ENCODE measurements around the gene CTNNA1.
"Not testable (repeated sequence)": the region's sequence is repeated elsewhere in the genome, so short reads cannot be mapped to it uniquely, and the experiment has no call there.

Gene CTNNA1

GRCh38 chr5:138755084-138755748 is 2.0 kb downstream of the CTNNA1 start:
- no peak for DNase-seq (ENCODE audit: low read depth in 4 of 4, low spot score in 1 of 4)

GRCh38 chr5:138757061-138757776 is 4.0 kb downstream of the CTNNA1 start:
- DNase-seq (ENCODE audit: low read depth in 4 of 4, low spot score in 1 of 4) = no peak

GRCh38 chr5:138760448-138761110 is 7.4 kb downstream of the CTNNA1 start:
- DNase-seq (ENCODE audit: low read depth in 4 of 4, low spot score in 1 of 4) = no peak

GRCh38 chr5:138761115-138761514 is 7.9 kb downstream of the CTNNA1 start:
- not testable (repeated sequence) for DNase-seq (ENCODE audit: low read depth in 4 of 4, low spot score in 1 of 4)

GRCh38 chr5:138761670-138762069 is 8.4 kb downstream of the CTNNA1 start:
- not testable (repeated sequence) for DNase-seq (ENCODE audit: low read depth in 4 of 4, low spot score in 1 of 4)

- DNase-seq (ENCODE audit: low read depth in 4 of 4, low spot score in 1 of 4) = no peak
These were observed 8.9 kb downstream of the CTNNA1 start for GRCh38 chr5:138762110-138762509.

- no peak for DNase-seq (ENCODE audit: low read depth in 4 of 4, low spot score in 1 of 4)
These were observed 10.0 kb downstream of the CTNNA1 start for GRCh38 chr5:138763037-138763778.

GRCh38 chr5:138770291-138770690 is 17.1 kb downstream of the CTNNA1 start:
- no peak for DNase-seq (ENCODE audit: low read depth in 4 of 4, low spot score in 1 of 4)

- DNase-seq (ENCODE audit: low read depth in 4 of 4, low spot score in 1 of 4) = no peak
These were observed 17.8 kb downstream of the CTNNA1 start for GRCh38 chr5:138770977-138771376.

- DNase-seq (ENCODE audit: low read depth in 4 of 4, low spot score in 1 of 4) = no peak
These were observed 19.9 kb downstream of the CTNNA1 start for GRCh38 chr5:138772986-138773594.

GRCh38 chr5:138773624-138774023 is 20.4 kb downstream of the CTNNA1 start:
- not testable (repeated sequence) for DNase-seq (ENCODE audit: low read depth in 4 of 4, low spot score in 1 of 4)

- DNase-seq (ENCODE audit: low read depth in 4 of 4, low spot score in 1 of 4) = no peak
These were observed 21.8 kb downstream of the CTNNA1 start for GRCh38 chr5:138775034-138775433.

- no peak for DNase-seq (ENCODE audit: low read depth in 4 of 4, low spot score in 1 of 4)
These were observed 25.0 kb downstream of the CTNNA1 start for GRCh38 chr5:138778234-138778633.

- no peak for DNase-seq (ENCODE audit: low read depth in 4 of 4, low spot score in 1 of 4)
These were observed 30.8 kb downstream of the CTNNA1 start for GRCh38 chr5:138783976-138784375.

- DNase-seq (ENCODE audit: low read depth in 4 of 4, low spot score in 1 of 4) = no peak
These were observed 31.4 kb downstream of the CTNNA1 start for GRCh38 chr5:138784590-138784989.

- no peak for DNase-seq (ENCODE audit: low read depth in 4 of 4, low spot score in 1 of 4)
These were observed 36.6 kb downstream of the CTNNA1 start for GRCh38 chr5:138789771-138790242.

- DNase-seq (ENCODE audit: low read depth in 4 of 4, low spot score in 1 of 4) = no peak
These were observed 37.5 kb downstream of the CTNNA1 start for GRCh38 chr5:138790684-138791083.

GRCh38 chr5:138792195-138792790 is 39.1 kb downstream of the CTNNA1 start:
- DNase-seq (ENCODE audit: low read depth in 4 of 4, low spot score in 1 of 4) = no peak

- no peak for DNase-seq (ENCODE audit: low read depth in 4 of 4, low spot score in 1 of 4)
These were observed 40.4 kb downstream of the CTNNA1 start for GRCh38 chr5:138793575-138793974.

GRCh38 chr5:138803285-138803684 is 50.1 kb downstream of the CTNNA1 start:
- no peak for DNase-seq (ENCODE audit: low read depth in 4 of 4, low spot score in 1 of 4)

- no peak for DNase-seq (ENCODE audit: low read depth in 4 of 4, low spot score in 1 of 4)
These were observed 50.7 kb downstream of the CTNNA1 start for GRCh38 chr5:138803935-138804334.
